Measurements from ENCODE around the gene SYNGR2. TPM values are rescaled to one million over a fixed set of nuclear protein-coding genes. Genes with fewer than 3 reads are reported as not detected.

Gene SYNGR2
- total RNA-seq, 1 experiment from 2014 or later: 148 TPM

DNA sequence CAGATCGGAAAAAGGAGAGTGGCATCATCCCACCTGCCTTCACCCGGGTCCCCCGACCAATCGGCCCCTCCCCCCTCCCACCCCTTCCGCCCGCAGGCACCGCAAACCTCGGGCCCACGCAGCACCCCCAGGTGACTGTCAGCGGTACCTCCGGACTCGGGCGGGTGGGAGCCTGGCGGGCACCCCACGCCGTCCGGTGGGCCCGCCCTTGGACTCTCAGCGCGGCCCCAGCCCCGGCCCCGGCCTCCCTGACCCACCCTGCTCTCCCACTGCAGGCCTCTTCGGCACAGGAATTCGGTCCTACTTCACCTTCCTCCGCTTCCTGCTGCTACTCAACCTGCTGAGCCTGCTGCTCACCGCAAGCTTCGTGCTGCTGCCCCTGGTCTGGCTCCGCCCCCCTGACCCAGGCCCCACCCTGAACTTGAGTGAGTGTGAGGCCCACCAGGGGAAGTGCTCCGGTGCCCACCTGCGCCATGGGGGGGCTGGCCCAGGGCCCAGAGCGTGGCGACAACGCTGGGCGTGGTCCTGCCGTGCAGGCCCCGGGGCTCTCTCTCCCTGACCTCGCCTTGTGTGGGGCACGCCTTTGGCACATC is 36.2 kb upstream of the SYNGR2 start:
- DNase-seq (ENCODE audit: low read depth, low spot score) (no peak), ATAC-seq (peak; percentile 29)
- Histone ChIP-seq H3K79me2 (ENCODE audit: insufficient read depth, low read length) (peaks cover 7% of the 10 kb centered on the region; the same call in 1 of the 2 replicates), H3K9me3 (ENCODE audit: control insufficient read depth in 1 of 2, insufficient read depth in 1 of 2, low read depth in 1 of 2, low read length in 2 of 2) (no peaks in the 10 kb centered on the region), H3K27me3 (ENCODE audit: insufficient read depth, low read length) (no peaks in the 10 kb centered on the region), H4K20me1 (ENCODE audit: insufficient read depth) (no peaks in the 10 kb centered on the region), H3K27ac (ENCODE audit: low read depth, low read length) (peak overlapping the region; percentile 49), H3K4me2 (ENCODE audit: low read length) (peak overlapping the region; percentile 96), H3K4me3 (replicated peaks in 1 of 2; ENCODE audit: low read depth in 1 of 2, low read length in 2 of 2) (peak overlapping the region; percentile 57 to 68), H3K9ac (ENCODE audit: low read length) (peak overlapping the region; percentile 71), H3K4me1 (ENCODE audit: control insufficient read depth in 1 of 2, insufficient read depth in 2 of 2, low read length in 2 of 2) (peaks cover 36 to 70% of the 10 kb centered on the region in 2 experiments), H3K9me2 (ENCODE audit: insufficient read depth) (no peaks in the 10 kb centered on the region), H2AFZ (ENCODE audit: low read depth, low read length, poor library complexity, severe bottlenecking) (peak overlapping the region; percentile 77), H3K36me3 (ENCODE audit: control insufficient read depth in 1 of 2, insufficient read depth in 2 of 2, low read length in 2 of 2) (no peaks in the 10 kb centered on the region)
- no peak for TF ChIP-seq ZNF274 (IDR thresholded peaks at IDR 0.05; ENCODE audit: low read depth, low read length)
- TF ChIP-seq ZFX (IDR thresholded peaks at IDR 0.05): peak; percentile 82; the same call in 1 of the 2 replicates
- peak; percentile 57 for TF ChIP-seq POLR2A (IDR thresholded peaks at IDR 0.05; ENCODE audit: borderline replicate concordance, extremely low read depth, insufficient read depth, insufficient read length)
- TF ChIP-seq POLR2AphosphoS5 (IDR thresholded peaks at IDR 0.05; ENCODE audit: low read depth, low read length): peak; percentile 85
- no peak for TF ChIP-seq ELF1 (IDR thresholded peaks at IDR 0.05; ENCODE audit: borderline replicate concordance, low read depth)
- POLR2A ChIA-PET: no interaction called here
- no TSS peak for BruUV-seq (replicated peaks)
- CTCF ChIA-PET: interaction anchor here (1.0 kb wide), 1 partner anchor 10 kb away, joined by 6 read pairs; no protein-coding TSS in a partner anchor
- intact Hi-C loops (cut with micrococcal nuclease): no loop called here
- RAD21 ChIA-PET (ENCODE audit: low non-redundant PET in 1 of 2, low total read pairs in 2 of 2, uncharacterized antibody in 2 of 2, unreplicated experiment in 2 of 2): no interaction called here

DNA sequence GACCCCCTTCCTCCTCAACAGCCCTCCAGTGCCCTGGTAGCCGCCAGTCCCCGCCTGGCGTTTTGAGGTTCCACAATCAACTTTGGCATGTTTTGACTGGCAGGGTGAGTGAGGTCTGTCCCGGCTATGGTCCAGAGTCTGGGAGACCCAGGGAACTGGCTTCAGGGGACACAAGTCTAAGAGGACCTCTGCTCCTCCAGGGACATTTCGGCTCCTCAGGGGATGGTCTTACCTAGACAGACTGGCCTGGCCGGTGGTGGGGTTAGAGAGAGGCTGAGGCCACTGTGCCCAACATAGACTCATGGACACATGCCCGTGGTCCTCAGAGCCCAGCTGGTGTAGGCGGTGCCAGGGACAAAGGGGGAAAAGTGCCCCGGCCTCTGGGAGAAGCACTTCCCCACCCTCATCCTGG is 35.6 kb upstream of the SYNGR2 start:
- Histone ChIP-seq H3K79me2 (ENCODE audit: insufficient read depth, low read length) (peaks cover 2% of the 10 kb centered on the region; the same call in 1 of the 2 replicates), H4K20me1 (ENCODE audit: insufficient read depth) (no peaks in the 10 kb centered on the region), H3K9ac (ENCODE audit: low read length) (peak overlapping the region; percentile 71), H3K27me3 (ENCODE audit: insufficient read depth, low read length) (no peaks in the 10 kb centered on the region), H3K4me2 (ENCODE audit: low read length) (peak overlapping the region; percentile 96), H3K36me3 (ENCODE audit: control insufficient read depth in 1 of 2, insufficient read depth in 2 of 2, low read length in 2 of 2) (no peaks in the 10 kb centered on the region), H3K9me2 (ENCODE audit: insufficient read depth) (no peaks in the 10 kb centered on the region), H3K27ac (ENCODE audit: low read depth, low read length) (peak overlapping the region; percentile 49), H2AFZ (ENCODE audit: low read depth, low read length, poor library complexity, severe bottlenecking) (peak overlapping the region; percentile 77), H3K4me1 (ENCODE audit: control insufficient read depth in 1 of 2, insufficient read depth in 2 of 2, low read length in 2 of 2) (peaks cover 37 to 70% of the 10 kb centered on the region in 2 experiments), H3K9me3 (ENCODE audit: control insufficient read depth in 1 of 2, insufficient read depth in 1 of 2, low read depth in 1 of 2, low read length in 2 of 2) (no peaks in the 10 kb centered on the region), H3K4me3 (replicated peaks in 1 of 2; ENCODE audit: low read depth in 1 of 2, low read length in 2 of 2) (peak overlapping the region; percentile 57 to 68)
- BruUV-seq (replicated peaks): no TSS peak
- ChIA-PET RAD21 (ENCODE audit: low non-redundant PET in 1 of 2, low total read pairs in 2 of 2, uncharacterized antibody in 2 of 2, unreplicated experiment in 2 of 2) (no interaction called here), POLR2A (no interaction called here), CTCF (interaction anchor here (1.0 to 1.1 kb wide), 2 partner anchors 9 to 118 kb away, joined by 3 to 6 read pairs; no protein-coding TSS in a partner anchor)
- DNase-seq (ENCODE audit: low read depth, low spot score): no peak
- intact Hi-C loops (cut with micrococcal nuclease): no loop called here
- ATAC-seq: no peak
- no peak for TF ChIP-seq ZNF274 (IDR thresholded peaks at IDR 0.05; ENCODE audit: low read depth, low read length)
- no peak for TF ChIP-seq FOSL1 (IDR thresholded peaks at IDR 0.05; ENCODE audit: low read depth)
- TF ChIP-seq CTCF (IDR thresholded peaks at IDR 0.05 in 2 of 3, conservative IDR thresholded peaks at IDR 0.05 in 1 of 3; ENCODE audit: borderline replicate concordance in 1 of 3, insufficient read depth in 1 of 3, low read depth in 2 of 3, low read length in 2 of 3): no peak
- TF ChIP-seq POLR2A (IDR thresholded peaks at IDR 0.05; ENCODE audit: borderline replicate concordance, extremely low read depth, insufficient read depth, insufficient read length): no peak
- no peak for TF ChIP-seq ZBTB33 (IDR thresholded peaks at IDR 0.05; ENCODE audit: extremely low read depth, insufficient replicate concordance, low read length)
- TF ChIP-seq JUND (IDR thresholded peaks at IDR 0.05): no peak
- no peak for TF ChIP-seq EZH2 (IDR thresholded peaks at IDR 0.05)
- no peak for TF ChIP-seq POLR2AphosphoS5 (IDR thresholded peaks at IDR 0.05; ENCODE audit: low read depth, low read length)
- TF ChIP-seq, protein P1, sequence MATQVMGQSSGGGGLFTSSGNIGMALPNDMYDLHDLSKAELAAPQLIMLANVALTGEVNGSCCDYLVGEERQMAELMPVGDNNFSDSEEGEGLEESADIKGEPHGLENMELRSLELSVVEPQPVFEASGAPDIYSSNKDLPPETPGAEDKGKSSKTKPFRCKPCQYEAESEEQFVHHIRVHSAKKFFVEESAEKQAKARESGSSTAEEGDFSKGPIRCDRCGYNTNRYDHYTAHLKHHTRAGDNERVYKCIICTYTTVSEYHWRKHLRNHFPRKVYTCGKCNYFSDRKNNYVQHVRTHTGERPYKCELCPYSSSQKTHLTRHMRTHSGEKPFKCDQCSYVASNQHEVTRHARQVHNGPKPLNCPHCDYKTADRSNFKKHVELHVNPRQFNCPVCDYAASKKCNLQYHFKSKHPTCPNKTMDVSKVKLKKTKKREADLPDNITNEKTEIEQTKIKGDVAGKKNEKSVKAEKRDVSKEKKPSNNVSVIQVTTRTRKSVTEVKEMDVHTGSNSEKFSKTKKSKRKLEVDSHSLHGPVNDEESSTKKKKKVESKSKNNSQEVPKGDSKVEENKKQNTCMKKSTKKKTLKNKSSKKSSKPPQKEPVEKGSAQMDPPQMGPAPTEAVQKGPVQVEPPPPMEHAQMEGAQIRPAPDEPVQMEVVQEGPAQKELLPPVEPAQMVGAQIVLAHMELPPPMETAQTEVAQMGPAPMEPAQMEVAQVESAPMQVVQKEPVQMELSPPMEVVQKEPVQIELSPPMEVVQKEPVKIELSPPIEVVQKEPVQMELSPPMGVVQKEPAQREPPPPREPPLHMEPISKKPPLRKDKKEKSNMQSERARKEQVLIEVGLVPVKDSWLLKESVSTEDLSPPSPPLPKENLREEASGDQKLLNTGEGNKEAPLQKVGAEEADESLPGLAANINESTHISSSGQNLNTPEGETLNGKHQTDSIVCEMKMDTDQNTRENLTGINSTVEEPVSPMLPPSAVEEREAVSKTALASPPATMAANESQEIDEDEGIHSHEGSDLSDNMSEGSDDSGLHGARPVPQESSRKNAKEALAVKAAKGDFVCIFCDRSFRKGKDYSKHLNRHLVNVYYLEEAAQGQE (IDR thresholded peaks at IDR 0.05; ENCODE audit: low read depth): no peak
